Left ventricle myocardium superior (tissue), 1 donor: ENCODE results near the gene WDR1. TPM values are rescaled to one million over a fixed set of nuclear protein-coding genes. Genes with fewer than 3 reads are reported as not detected.
A peak's percentile ranks its signal among the peaks of the same experiment; 100 is the strongest.

ENCODE experiments used
- ATAC-seq: fragments of 200-7000 bp; cut with Tn5 transposase; one replicate; pipeline ENCODE4 v1.9.1; 2020; ENCODE audit warnings: mild to moderate bottlenecking, moderate library complexity
- DNase-seq: peaks from one replicate; pipeline ENCODE4 v3.0.0-alpha.2; 2020
- intact Hi-C: fragments of 100-400 bp; cut with micrococcal nuclease; formaldehyde crosslinking; loops from one replicate; pipeline ENCODE4 v1.11.0; 2022
- total RNA-seq: library from RNA; stranded (reverse); fragmentation: NEBNext Ultra II Directional; extraction: Animal tissue kit (Norgen Biotek cat#: 25700); gene quantifications from one replicate; pipeline ENCODE4 v1.2.1, GENCODE V29; 2021
- donor health status: DM: no; HTN: yes; CAD: no; lungs with severe emphysema.

The WDR1 gene
- total RNA-seq, 1 donor from 2014 or later = 182 TPM

DNA sequence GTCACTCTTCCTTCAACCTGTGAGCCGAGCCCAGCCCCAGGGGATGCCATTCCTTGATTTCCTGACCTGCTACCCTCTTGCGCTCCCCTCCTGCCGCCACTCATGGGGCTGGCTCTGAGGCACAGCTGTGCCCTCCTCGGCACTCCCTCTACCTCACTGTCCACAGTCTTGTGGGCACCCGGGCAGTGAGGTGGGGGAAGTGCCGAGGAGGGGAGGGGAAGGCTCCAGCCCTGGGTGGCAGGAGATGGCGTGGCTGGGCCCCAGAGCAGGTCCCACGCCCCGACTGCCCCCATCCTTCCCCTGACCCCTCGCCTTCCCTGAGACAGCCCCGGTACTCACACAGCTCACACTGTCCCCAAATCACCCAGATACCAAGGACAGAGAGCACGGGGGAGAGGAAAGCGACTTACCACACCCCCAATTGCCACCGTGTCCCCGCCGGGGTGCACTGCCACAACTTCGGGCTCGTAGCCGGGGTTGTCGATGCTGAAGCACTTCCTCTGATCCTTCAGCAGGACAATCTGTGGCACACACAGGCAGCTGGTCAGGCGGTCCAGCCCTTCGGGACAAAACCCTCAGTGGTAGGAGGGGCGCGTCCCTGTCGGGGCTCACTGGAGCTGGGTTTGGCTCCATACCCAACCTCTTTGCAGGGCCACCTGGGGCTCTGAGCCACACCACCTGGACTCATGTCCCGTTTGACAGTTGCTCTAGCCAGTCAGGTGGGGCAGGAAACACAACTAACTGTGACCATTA lies 37.9 kb downstream of the WDR1 start:
- DNase-seq (peak; percentile 23), ATAC-seq (peak; percentile 2)
- intact Hi-C loops = no loop called here

GRCh38 chr4:10077483-10078335 lies 38.9 kb downstream of the WDR1 start:
- intact Hi-C loops = no loop called here
- DNase-seq = no peak
- ATAC-seq = peak; percentile 45

GRCh38 chr4:10077076-10077475 lies 39.5 kb downstream of the WDR1 start:
- intact Hi-C loops = no loop called here
- DNase-seq (no peak), ATAC-seq (no peak)

DNA sequence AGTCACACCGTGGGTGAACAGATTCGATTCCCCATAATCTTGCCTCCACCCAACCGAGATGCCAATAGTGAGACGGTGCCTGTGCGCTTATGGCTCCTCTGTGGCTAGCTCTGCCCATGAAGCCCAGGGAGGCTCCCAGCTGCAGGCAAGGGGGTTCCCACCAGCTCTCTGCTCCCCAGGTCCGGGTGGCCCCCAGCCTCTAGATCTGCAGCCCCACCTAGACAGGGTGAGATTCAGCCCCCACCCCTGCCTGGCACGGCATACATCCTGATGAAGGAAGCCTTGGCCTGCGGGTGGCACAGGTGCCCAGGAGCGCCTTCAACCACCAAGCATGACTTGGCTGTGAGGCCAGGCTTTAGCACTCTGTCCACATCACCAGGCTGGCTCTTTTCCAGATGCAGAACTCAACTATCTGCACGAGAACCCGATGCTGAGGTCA lies 40.6 kb downstream of the WDR1 start:
- no peak for ATAC-seq
- no peak for DNase-seq
- intact Hi-C loops = no loop called here

- DNase-seq = no peak
- no peak for ATAC-seq
- intact Hi-C loops = no loop called here
Measured at GRCh38 chr4:10075158-10075863, 41.3 kb downstream of the WDR1 start.

GRCh38 chr4:10074767-10075105 lies 41.9 kb downstream of the WDR1 start:
- DNase-seq (no peak), ATAC-seq (no peak)
- intact Hi-C loops = no loop called here

GRCh38 chr4:10074076-10074766 lies 42.4 kb downstream of the WDR1 start:
- intact Hi-C loops = no loop called here
- no peak for DNase-seq
- no peak for ATAC-seq

DNA sequence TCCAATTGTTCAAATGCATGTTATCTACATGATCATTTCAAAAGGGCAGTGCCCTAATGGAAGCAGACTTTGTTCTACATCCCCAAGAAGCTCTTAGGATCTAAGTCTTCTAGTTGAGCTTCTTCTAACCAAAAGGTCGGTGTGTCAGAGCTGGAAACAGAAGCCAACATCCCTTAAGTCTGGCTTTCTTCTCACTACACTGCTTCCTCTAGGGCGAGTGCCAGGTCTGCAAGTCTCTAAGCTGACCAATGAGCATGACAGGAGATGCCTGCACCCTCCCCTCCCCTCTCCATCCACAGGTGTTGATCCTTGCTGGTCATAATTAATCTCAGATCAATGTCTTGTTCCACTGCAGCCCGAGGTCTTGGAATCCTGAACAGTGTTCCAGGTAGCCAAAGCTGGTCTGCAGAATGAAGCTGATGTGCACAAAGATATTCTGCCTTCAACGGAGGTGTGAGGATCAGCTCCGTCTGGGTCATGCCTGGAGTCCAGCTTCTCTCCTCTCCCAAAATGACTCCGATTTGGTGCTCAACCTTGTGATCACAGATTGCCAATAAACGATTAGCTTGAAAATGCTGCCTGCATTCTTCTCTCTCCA lies 44.1 kb downstream of the WDR1 start:
- ATAC-seq (peak; percentile 22), DNase-seq (no peak)
- intact Hi-C loops = no loop called here

DNA sequence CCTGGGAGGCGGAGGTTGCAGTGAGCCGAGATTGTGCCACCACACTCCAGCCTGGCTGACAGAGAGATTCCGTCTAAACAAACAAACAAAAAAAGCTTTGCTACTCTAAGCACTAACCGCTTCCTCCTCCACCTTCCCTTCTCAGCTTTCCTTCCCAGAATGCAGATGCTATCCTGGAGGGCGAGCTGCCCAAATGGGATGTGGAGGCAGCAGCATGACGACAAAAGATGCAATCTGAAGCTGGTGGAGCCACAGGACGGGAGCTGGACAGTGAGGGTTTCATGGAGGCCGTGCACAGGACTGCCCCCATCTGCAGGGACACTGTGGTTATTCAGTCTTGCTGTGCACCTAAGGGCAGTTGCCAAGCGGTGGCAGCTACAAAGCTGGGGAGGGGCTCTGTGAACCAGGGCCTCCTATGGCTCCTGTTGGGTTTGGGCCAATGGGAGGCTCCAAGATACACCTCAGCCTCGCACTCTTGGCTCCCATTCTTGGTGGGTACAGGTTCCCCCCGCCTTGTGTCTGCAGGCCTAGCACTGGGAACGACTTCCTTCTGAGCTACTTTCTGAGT lies 47.4 kb downstream of the WDR1 start:
- DNase-seq (no peak), ATAC-seq (no peak)
- intact Hi-C loops = no loop called here

DNA sequence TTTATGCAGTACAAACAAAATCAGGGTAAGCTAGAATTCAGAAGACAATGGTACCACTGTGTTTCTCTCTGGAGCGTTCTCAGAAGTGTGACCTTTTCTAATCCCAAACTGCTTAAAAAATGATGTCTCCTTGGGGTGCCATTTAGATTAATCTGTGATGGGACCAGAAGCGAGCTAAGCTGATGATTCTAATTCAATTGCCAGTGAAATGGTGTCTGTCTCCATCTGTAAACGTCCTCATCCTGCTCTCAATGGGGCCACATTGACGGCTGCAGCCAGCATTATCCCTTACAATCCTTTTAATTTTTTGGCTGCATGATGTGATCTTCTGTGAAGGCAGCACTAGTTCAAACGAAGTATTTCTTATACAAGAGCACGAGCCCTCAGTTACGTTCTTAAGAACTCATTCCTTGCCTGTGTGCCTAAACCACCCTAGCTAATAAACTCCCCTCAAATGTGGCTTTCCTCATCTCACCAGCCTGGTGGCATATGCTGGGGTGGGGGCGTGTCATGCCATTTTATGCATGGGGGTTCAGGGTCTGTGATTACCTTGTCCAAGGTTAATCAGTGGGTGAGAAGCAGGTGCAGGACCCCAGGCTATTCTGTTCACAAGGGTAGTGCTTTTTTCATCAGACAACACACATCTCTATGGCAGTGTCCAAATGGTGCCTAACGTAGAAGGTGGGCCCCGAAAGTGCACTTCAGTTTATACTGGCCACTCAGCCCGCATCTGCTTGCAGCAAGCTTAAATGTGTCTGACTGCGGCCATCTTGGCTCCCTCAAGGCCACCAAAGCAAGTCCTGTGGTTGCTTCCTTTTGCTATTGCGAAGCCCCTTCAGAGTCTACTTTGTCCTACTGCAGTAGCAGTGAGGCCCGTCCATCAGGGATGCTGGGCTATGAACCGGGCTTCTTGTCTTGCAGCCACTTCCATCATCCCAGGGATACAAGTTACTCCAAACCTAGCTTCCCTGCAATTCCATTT lies 49.6 kb downstream of the WDR1 start:
- intact Hi-C loops = no loop called here
- ATAC-seq (no peak), DNase-seq (no peak)

DNA sequence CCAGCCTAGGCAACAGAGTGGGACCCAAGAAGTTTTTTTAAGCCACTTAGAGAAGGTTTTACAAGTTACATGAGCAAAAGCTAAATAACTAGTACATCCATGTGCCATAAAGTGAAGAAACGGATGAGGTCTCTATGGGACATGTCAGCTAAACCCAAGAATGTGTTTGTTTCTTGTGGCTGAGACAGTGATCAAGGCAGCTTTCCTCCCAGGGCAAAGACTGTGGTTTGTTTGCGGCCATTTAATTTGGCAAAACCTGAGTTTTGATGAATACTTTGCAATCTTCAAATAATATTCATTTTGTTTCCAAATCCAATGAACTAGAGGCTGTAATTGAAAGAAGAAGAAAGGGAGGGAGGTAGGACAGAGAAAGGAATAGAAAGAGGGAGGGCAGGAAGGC lies 50.4 kb downstream of the WDR1 start:
- no peak for ATAC-seq
- DNase-seq = no peak
- intact Hi-C loops = no loop called here

GRCh38 chr4:10063544-10064300 lies 52.9 kb downstream of the WDR1 start:
- ATAC-seq = peak; percentile 98
- intact Hi-C loops = no loop called here
- peak; percentile 72 for DNase-seq

GRCh38 chr4:10061650-10062415 lies 54.8 kb downstream of the WDR1 start:
- intact Hi-C loops = no loop called here
- no peak for DNase-seq
- ATAC-seq = no peak

DNA sequence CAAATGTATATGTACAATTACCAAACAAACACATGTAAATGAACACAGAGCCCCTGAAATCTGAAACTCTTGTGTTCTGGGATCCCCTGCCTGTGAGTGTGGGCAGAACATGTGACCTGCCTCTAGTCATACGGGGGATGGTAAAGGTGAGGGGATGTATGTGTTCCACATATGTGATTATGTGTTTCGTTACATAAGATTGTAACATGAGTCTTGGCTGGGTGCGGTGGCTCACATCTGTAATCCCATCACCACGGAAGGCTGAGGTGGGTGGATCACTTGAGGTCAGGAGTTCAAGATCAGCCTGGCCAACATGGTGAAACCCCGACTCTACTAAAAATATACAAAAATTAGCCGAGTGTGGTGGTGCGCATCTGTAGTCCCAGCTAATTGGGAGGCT lies 58.2 kb downstream of the WDR1 start:
- intact Hi-C loops = no loop called here
- DNase-seq (no peak), ATAC-seq (no peak)

DNA sequence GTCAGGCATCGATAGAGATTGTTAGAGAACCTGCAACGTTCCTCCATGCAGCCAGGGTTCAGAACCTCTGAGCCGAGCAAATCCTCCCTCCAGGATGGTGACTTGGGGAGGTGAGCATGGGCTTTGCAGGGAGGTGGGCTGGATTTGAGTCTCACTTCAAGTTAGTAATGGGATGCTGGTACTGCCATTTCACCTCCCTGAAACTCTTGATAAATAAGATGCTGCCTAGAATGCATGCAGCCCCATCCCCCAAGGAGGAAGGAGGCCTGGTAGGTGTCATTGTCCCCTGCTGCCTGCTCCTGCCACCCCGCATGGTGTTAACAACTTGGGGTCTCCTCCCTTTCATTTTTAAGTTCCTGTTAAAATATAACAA lies 59.6 kb downstream of the WDR1 start:
- intact Hi-C loops = no loop called here
- ATAC-seq = no peak
- no peak for DNase-seq

DNA sequence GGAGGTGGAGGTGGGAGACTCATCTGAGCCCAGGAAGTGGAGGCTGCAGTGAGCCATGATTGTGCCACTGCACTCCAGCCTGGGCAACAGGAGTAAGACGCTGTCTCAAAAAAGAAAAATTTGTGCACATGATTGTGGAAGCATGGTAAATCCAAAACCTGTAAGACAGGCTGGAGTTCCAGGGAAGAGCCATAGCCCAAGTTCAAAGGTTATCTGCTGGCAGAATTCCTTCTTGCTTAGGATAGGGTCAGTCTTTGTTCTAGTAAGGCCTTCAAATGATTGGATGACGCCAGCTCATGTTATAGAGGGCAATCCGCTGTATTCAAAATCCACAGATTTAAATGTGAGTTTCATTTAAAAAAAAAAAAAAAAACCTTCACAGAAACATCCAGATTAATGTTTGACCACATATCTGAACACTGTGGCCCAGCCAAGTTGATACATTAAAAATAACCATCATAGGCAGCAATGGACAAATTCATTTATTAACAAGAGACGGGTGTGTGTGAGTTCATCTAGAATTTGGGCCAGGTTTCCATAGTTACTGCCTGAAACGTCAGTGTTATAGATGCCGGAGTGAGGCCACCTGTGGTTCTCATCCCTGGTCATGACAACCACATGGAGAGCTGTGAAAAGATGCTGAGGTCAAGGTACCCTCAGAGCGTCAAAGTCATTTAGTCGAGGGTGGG lies 60.1 kb downstream of the WDR1 start:
- intact Hi-C loops = no loop called here
- ATAC-seq (no peak), DNase-seq (no peak)
